Panc1 (cell line): ENCODE data around the gene SHROOM2. TPM values are rescaled to one million over a fixed set of nuclear protein-coding genes. Genes with fewer than 3 reads are reported as not detected.

Experiments used
- ATAC-seq: fragments of 200-7000 bp; cut with Tn5 transposase; 2 replicates; pipeline ENCODE4 v1.9.1; 2020; ENCODE audit warnings: mild to moderate bottlenecking, moderate library complexity
- BruUV-seq: library from RNA; stranded (reverse); fragments of 400-500 nt; replicated peaks from 2 replicates; lab custom pipeline; 2021; lab: Mats Ljungman, UMichigan
- CTCF ChIA-PET: fragments of 300-600 bp; sonication (Branson Sonifier 250); formaldehyde crosslinking; loops from one replicate; lab custom pipeline; 2022; ENCODE audit warnings: antibody characterized with exemption; lab: Charles Lee
- POLR2A ChIA-PET: fragments of 300-600 bp; sonication (Branson Sonifier 250); formaldehyde crosslinking; loops from one replicate; lab custom pipeline; 2022; ENCODE audit warnings: antibody characterized with exemption; lab: Charles Lee
- DNase-seq: peaks from one replicate; pipeline ENCODE4 v3.0.0-alpha.2; 2010; ENCODE audit warnings: low read depth, low spot score
- H3K27ac ChIP-seq: 2 replicates; pipeline ENCODE4 v1.5.1; 2011; ENCODE audit warnings: mild to moderate bottlenecking, low read length, inconsistent platforms
- H3K27me3 ChIP-seq: fragments of 200-500 bp; sonication (Bioruptor generic); 2 replicates; pipeline ENCODE4 v1.6.0; 2014; ENCODE audit warnings: low read length, inconsistent platforms; ENCODE audit not compliant: control insufficient read depth, insufficient read depth
- H3K36me3 ChIP-seq: fragments of 200-500 bp; sonication (Bioruptor generic); 2 replicates; pipeline ENCODE4 v1.5.1; 2014; ENCODE audit warnings: inconsistent platforms, mild to moderate bottlenecking, low read length, moderate library complexity; ENCODE audit not compliant: control insufficient read depth, insufficient read depth
- H3K4me1 ChIP-seq: 2 replicates; pipeline ENCODE4 v1.5.1; 2011; ENCODE audit warnings: inconsistent platforms, mild to moderate bottlenecking, low read length, moderate library complexity; ENCODE audit not compliant: control insufficient read depth, insufficient read depth
- H3K4me3 ChIP-seq, 2 experiments: 2 replicates each; pipeline ENCODE4 v1.5.1; 2011 to 2012; ENCODE audit warnings: low read depth in 2 of 2, low read length in 2 of 2, mild to moderate bottlenecking in 2 of 2, inconsistent platforms in 1 of 2, moderate library complexity in 1 of 2
- H3K9me3 ChIP-seq: fragments of 200-500 bp; sonication (Bioruptor generic); 2 replicates; pipeline ENCODE4 v1.5.1; 2014; ENCODE audit warnings: low read depth, mild to moderate bottlenecking, inconsistent platforms, low read length, moderate library complexity; ENCODE audit not compliant: control insufficient read depth, insufficient read depth
- CTCF ChIP-seq: fragments of 450-650 bp; IDR thresholded peaks from 2 replicates; pipeline ENCODE4 v1.5.1; 2017; ENCODE audit warnings: mild to moderate bottlenecking
- POLR2AphosphoS5 ChIP-seq: IDR thresholded peaks from 2 replicates; pipeline ENCODE4 v1.6.1; 2012; ENCODE audit warnings: mild to moderate bottlenecking, low read depth, low read length, moderate library complexity
- SIN3A ChIP-seq: IDR thresholded peaks from 2 replicates; pipeline ENCODE4 v1.6.1; 2012; ENCODE audit warnings: low read depth, mild to moderate bottlenecking, low read length, moderate library complexity, borderline replicate concordance; ENCODE audit not compliant: insufficient read depth
- TCF7L2 ChIP-seq: IDR thresholded peaks from 2 replicates; pipeline ENCODE4 v1.6.1; 2011; ENCODE audit warnings: mild to moderate bottlenecking, low read depth, low read length, inconsistent platforms
- in situ Hi-C: cut with HindIII; loops from 2 replicates; pipeline ENCODE4 v1.10.0; 2016; ENCODE audit warnings: low sequenced_read_pairs, low pct_unique_long_range_greater_than_20kb
- intact Hi-C: fragments of 100-400 bp; cut with micrococcal nuclease; formaldehyde crosslinking; loops from one replicate; pipeline ENCODE4 v1.10.0; 2022; ENCODE audit not compliant: unreplicated experiment
- total RNA-seq: library from RNA; stranded (reverse); gene quantifications from one replicate; pipeline ENCODE4 v1.2.1, GENCODE V29; 2021; ENCODE audit not compliant: unreplicated experiment
- TF ChIP-seq, protein P1 (sequence below), 2 experiments: IDR thresholded peaks; 2 replicates each; pipeline ENCODE4 v1.6.1; 2011 to 2012; ENCODE audit warnings: low read depth in 2 of 2, control low read depth in 1 of 2, low read length in 1 of 2, mild to moderate bottlenecking in 1 of 2, moderate library complexity in 1 of 2; ENCODE audit not compliant: insufficient read depth in 1 of 2

Gene SHROOM2
- total RNA-seq, 1 experiment from 2014 or later, result 0.72 TPM

- ATAC-seq (no peak), DNase-seq (no peak)
- in situ Hi-C loops, result no loop called here
- Histone ChIP-seq H3K27ac (no peak overlapping the region), H3K4me3 (no peak overlapping the region), H3K27me3 (no peaks in the 10 kb centered on the region), H3K36me3 (no peaks in the 10 kb centered on the region), H3K4me1 (no peaks in the 10 kb centered on the region), H3K9me3 (no peaks in the 10 kb centered on the region)
- intact Hi-C loops, result no loop called here
- BruUV-seq, result no TSS peak
- no peak for TF ChIP-seq CTCF
- TF ChIP-seq SIN3A, result no peak
- no peak for TF ChIP-seq TCF7L2
- no peak for TF ChIP-seq POLR2AphosphoS5
- ChIA-PET POLR2A (no interaction called here), CTCF (no interaction called here)
Observed at GRCh38 chrX:9897761-9898161, 111.5 kb downstream of the SHROOM2 start.

GRCh38 chrX:9899640-9900111, 113.4 kb downstream of the SHROOM2 start:
- POLR2A ChIA-PET, result no interaction called here
- intact Hi-C loops, result no loop called here

More at GRCh38 chrX:9899640-9900111, 113.4 kb downstream of the SHROOM2 start:
- in situ Hi-C loops, result no loop called here
- Histone ChIP-seq H3K36me3 (no peaks in the 10 kb centered on the region), H3K27me3 (no peaks in the 10 kb centered on the region), H3K9me3 (no peaks in the 10 kb centered on the region), H3K4me3 (no peak overlapping the region), H3K27ac (no peak overlapping the region), H3K4me1 (no peaks in the 10 kb centered on the region)
- ATAC-seq (no peak), DNase-seq (no peak)
- TF ChIP-seq POLR2AphosphoS5, result no peak
- TF ChIP-seq SIN3A, result no peak
- TF ChIP-seq, protein P1, sequence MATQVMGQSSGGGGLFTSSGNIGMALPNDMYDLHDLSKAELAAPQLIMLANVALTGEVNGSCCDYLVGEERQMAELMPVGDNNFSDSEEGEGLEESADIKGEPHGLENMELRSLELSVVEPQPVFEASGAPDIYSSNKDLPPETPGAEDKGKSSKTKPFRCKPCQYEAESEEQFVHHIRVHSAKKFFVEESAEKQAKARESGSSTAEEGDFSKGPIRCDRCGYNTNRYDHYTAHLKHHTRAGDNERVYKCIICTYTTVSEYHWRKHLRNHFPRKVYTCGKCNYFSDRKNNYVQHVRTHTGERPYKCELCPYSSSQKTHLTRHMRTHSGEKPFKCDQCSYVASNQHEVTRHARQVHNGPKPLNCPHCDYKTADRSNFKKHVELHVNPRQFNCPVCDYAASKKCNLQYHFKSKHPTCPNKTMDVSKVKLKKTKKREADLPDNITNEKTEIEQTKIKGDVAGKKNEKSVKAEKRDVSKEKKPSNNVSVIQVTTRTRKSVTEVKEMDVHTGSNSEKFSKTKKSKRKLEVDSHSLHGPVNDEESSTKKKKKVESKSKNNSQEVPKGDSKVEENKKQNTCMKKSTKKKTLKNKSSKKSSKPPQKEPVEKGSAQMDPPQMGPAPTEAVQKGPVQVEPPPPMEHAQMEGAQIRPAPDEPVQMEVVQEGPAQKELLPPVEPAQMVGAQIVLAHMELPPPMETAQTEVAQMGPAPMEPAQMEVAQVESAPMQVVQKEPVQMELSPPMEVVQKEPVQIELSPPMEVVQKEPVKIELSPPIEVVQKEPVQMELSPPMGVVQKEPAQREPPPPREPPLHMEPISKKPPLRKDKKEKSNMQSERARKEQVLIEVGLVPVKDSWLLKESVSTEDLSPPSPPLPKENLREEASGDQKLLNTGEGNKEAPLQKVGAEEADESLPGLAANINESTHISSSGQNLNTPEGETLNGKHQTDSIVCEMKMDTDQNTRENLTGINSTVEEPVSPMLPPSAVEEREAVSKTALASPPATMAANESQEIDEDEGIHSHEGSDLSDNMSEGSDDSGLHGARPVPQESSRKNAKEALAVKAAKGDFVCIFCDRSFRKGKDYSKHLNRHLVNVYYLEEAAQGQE (IDR thresholded peaks at IDR 0.05; ENCODE audit: insufficient read depth in 1 of 2, low read depth in 2 of 2, low read length in 1 of 2), result no peak
- no peak for TF ChIP-seq TCF7L2
- TF ChIP-seq CTCF, result no peak
- no TSS peak for BruUV-seq
- CTCF ChIA-PET, result no interaction called here
